ENCODE data around the gene BRICD5. TPM values are rescaled to one million over a fixed set of nuclear protein-coding genes. Genes with fewer than 3 reads are reported as not detected.
"Not testable (repeated sequence)": the region's sequence is repeated elsewhere in the genome, so short reads cannot be mapped to it uniquely, and the experiment has no call there.

BRICD5 gene
- polyA plus RNA-seq (ENCODE audit: insufficient read length in 12 of 12) = 10 to 100 TPM in 1 of 12 donors, 1 to 10 TPM in 10, not detected in 1; 3.2 to 14.8 (median 5.2) TPM
- long read RNA-seq, donor 1, partial matches to known transcripts = 51 of 65 reads
- long read RNA-seq, donor 1, other reads (novel, unspliced or antisense) = 13 of 65 reads
- long read RNA-seq, donor 2, partial matches to known transcripts = 0 of 2 reads
- long read RNA-seq, donor 2, other reads (novel, unspliced or antisense) = 0 of 2 reads
- long read RNA-seq, donor 3 = 0 reads
- long read RNA-seq, donor 4 = 0 reads
- long read RNA-seq, donor 5 = 0 reads
- long read RNA-seq, donor 6 = 0 reads
- long read RNA-seq, donor 7 = 0 reads
- long read RNA-seq, donor 8, partial matches to known transcripts = 0 of 1 reads
- long read RNA-seq, donor 8, other reads (novel, unspliced or antisense) = 0 of 1 reads
- long read RNA-seq, donor 9 = 0 reads
- long read RNA-seq, donor 10, partial matches to known transcripts = 0 of 6 reads
- long read RNA-seq, donor 10, other reads (novel, unspliced or antisense) = 6 of 6 reads
- long read RNA-seq, donor 11 = 0 reads

DNA sequence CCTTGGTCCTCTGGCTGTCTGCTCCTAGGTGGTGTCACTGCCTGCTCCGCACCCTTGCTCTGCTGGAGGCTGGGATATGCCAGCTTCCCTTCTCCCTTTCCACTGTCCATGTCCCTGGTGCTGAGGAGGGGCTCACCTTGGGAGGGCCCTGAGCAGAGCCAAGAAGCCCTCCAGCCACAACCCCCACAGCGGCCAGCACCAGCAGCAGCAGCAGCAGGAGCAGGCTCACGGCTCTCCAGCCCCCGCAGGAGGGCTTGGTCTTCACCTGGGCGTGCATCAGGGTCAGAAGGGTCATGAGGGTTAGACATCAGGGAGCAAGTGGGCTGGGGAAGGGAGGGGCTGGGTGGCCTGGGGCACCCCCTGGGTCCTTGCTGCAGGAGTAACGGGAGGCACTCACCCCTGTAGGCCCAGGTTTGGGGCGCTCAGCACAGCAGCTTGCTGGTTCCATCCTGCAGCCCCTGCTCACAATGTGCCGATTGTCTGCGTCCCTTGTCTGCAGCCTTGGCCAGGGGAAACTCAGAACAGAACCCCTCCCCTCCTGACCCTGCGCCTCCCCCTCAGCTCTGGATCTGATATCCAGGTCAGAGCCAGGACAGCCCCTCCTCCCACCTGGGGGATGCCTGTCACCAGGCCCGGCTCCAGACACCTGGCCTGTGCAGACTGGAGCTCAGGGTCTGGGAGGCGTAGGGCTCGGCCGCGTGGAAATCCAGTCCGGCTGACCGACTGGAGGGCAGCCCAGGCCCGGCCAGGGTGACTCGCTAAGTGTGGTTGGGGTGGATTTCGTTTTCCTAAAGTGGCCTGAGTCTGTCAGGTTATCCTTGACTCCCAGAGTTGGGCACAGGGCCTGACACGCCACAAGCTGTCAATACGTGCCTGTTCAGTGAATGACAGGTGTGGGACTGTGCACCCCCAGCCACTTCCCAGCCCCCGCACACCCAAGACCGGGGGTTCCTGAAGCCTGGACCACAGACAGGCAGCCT, at the start of gene BRICD5:
BRICD5 (minus strand) TSS at position 478 of the 980 bp plus-strand sequence; CDS start at position 448, 30 bp downstream.
- no peak for DNase-seq

DNA sequence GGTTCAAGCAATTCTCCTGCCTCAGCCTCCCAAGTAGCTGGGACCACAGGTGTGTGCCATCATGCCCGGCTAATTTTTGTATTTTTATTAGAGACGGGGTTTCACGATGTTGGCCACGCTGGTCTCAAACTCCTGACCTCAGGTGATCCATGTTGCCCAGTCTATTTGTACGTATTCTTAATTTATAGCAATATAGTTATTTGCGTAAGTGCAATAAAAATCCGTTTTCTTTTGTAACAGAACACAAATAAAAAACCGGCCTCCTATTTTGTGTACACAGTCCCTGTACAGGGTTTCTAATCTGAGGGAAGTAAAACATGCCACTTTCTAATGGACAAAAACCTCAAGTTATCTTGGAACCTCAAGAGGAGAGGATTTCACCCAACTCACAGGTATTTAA, 49.6 kb upstream of the BRICD5 start:
- DNase-seq = no peak

DNA sequence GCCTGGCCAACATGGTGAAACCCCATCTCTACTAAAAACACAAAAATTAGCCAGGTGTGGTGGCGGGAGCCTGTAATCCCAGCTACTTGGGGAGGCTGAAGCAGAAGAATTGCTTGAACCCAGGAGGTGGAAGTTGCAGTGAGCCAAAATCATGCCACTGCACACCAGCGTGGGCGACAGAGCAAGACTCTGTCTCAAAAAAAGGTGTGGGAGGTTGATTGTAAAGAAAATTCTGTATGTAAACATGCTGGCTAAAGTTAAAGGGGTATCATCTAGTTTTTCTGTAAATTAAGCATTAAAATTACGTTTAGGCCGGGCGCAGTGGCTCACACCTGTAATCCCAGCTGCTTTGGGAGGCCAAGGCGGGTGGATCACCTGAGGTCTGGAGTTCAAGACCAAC, 47.9 kb upstream of the BRICD5 start:
- not testable (repeated sequence) for DNase-seq

DNA sequence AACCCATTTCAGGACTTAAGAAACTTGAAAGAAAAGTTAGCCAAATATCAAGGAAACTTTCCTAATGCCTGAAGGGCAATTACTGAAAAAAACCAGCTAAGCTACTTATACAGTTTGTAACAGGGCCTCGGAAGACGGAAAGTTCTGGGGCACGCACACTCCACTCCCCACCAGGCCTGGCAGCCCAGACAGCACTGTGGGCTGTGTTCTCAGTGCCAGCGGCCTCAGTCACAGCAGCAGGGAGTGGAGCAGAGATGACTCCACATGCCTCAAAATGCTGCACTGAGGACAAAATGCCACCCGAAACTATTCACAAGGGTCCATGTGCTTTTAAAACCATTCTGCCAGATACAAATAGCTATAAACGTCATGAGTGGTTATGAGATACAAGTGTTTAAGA, 47.1 kb upstream of the BRICD5 start:
- no peak for DNase-seq

DNA sequence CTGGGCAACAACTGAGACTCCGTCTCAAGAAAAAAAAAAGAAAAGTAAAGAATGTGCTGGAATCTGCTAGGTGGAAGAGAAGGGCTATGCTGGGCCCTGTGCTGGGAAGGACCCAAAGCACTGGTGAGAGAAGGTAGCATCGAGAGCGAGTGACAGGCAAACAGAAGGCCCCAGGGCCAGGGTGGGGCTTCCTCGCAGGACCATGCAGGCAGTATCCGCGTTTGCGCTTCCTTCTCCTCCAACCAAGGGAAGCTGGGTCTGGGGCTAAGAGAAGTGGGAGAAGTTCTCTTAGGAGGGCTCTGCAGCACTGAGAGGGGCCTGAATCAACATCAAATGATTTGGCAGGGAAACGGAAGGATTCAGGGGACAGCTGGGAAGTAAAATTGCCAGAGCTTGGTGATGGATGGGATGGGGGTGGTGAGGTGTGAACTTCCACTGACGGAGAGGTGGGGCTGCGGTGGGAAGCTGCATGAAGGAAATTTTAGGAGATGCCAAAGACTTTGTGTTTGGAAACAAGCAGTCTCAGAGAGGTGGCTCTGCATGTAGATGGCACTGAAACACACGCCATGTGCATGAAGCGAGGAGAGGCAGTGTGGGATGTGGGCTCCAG, 46.0 kb upstream of the BRICD5 start:
- DNase-seq = no peak

DNA sequence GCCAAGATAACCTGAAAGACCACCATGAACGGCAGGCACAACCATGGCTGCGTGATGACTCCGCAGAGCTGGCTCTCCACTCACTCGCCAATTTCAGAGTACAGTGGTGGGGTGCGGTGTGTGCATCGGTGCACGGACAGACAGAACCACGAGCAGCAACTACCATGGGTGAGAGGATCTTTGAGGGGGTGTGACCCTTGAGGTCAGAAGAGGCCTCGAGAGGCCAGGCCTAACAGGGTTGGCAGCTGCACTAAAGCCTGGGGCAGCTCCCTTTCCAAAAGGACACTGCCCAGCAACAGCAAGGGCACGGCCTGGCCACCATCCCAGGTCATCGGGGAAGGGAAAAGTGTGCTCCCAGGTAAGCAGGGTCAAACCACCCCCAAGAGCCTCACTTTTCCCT, 42.6 kb upstream of the BRICD5 start:
- no peak for DNase-seq

DNA sequence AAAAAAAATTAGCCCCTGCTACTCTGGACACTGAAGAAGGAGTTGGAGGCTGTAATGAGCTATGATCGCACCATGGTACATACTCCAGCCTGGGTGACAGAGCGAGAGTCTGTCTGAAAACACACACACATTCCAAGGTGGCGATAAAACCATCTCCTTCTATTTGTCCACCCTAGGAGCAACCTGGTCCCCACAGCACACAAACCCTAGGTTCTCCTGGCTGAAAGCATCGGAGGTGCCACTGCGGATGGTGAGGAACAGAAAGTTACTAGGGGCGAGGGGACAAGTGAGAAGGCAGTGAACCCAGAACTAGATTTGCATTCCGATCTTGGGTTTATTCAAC, 42.1 kb upstream of the BRICD5 start:
- no peak for DNase-seq

DNA sequence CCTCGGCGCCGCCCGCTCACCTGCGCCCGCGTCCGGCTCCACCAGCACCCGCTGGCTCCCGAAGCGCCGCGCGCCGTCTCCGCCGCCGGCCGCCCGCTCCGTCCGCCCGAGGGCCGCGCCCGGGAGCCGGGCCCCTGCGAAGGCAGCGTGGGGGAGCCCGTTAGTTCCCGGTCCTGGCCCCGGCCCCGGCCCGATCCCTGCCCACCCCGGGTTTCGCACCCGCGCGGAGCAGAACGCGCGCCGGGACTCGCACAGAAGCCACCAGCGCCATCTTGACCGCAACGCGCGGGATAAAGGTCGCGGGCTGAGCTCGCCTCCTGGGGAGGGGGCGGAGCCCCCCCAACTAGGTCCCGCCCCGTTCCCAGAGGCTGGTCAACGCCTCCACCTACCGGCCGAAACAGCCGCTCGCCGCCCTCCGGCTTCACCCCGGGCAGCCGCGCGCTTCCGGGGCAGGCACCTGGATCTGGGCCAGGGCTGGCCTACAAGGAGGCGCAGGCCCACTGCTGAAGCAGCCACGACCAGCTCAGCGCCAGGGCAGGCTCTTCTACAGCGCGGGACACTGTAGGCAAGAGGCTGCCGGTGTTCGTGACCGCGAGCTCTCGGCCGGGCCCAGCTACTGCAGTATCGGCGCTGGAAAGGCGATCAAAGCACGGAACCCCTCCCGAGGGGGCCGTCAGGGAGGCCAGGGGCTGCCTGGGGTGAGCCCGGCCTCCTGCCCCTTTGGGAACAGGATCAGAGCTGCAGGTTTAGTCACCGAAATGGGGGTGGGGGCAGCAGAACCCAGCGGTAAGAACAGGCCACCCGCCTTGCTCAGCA, 40.8 kb upstream of the BRICD5 start, which contains the start of gene ECI1:
ECI1 (minus strand) TSS at position 292 of the 816 bp plus-strand sequence; CDS start at position 271, 21 bp downstream.
- DNase-seq = peak; percentile 92

DNA sequence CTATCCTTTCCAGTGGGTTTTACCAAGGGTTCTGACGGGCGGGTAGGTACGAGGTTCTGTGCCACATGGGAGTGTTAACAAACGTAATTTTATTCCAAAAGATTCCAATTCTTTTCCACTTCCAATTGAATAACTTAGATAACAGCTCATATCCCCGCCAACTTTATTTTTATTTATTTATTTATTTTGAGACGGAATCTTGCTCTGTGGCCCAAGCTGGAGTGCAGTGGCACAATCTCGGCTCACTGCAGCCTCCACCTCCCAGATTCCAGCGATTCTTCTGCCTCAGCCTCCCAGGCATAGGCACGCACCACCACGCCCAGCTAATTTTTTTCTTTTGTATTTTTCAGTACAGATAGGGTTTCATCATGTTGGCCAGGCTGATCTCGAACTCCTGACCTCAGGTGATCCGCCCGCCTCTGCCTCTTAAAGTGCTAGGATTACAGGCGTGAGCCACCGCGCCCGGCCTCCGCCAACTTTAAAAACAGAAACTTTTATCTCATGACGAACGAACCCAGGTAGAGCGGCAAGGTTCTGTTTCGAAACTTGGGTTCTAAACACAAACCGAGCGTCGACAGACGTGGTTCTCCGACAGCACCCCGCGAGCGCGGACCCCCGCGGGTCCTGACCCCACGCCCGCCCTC, 40.1 kb upstream of the BRICD5 start:
- DNase-seq = no peak

DNA sequence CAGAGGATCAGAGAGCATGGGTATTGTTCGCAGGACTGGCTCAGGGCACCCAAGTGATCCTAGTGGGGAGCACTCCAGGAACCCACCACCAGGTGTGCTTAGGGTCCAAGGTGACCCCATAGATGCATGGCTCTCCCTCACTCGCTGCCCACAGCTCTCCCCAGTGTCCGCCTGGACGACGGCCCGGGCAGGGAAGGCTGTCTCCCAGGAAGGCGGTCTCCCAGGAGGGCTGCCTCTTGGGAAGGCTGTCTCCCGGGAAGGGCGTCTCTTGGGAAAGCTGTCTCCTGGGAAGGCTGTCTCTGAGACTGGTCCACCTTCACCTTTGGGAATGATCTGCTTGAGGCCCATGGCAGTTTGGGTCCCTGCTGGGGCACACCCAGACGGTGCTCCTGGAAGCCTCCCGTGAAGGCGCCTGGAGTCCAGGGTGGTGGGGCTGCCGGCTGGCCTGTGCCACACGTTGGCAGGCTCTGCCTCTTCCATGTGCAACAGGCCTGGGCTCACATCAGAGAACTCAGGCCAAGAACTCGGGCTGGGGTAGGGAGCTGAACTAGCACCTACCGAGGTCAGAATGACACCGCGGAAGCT, 35.7 kb upstream of the BRICD5 start:
- no peak for DNase-seq

DNA sequence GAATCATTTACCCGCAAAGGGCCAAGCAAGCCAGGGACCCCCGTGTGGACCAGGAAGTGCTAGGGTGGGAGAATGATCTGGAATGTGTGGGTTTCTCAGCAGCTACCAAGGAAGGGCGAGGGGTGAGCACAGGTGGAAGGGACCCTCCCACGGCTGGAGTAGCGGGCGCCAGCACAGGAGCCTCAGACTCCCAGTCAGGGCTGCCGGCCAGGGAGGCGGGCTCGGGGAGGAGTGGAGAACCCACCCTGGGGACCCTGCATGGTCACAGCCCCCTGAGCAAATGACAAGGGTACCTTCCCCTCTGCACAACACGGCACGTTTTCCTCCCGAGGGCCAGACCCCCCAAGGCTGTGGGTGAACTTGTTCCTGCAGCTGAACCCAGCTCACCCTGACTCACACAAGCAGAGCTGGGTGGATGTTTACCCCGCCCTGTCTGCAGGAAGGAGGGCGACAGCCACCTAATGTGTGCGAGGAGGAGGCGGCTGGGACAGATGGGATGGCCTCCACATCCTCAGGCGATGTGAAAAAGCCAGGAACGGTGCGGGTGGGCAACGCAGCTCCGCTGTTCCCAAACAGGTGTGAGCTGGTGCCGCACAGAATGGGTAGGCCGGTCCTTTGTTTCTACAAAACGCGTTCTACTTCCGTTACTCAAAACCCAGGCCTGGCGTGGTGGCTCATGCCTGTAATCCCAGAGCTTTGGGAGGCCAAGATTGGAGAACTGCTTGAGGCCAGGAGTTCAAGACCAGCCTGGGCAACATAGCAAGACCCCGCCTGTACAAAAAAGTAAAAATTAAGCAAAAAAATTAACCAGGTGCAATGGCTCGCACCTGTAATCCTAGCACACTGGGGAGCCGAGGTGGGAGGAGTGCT, 34.5 kb upstream of the BRICD5 start:
- no peak for DNase-seq

DNA sequence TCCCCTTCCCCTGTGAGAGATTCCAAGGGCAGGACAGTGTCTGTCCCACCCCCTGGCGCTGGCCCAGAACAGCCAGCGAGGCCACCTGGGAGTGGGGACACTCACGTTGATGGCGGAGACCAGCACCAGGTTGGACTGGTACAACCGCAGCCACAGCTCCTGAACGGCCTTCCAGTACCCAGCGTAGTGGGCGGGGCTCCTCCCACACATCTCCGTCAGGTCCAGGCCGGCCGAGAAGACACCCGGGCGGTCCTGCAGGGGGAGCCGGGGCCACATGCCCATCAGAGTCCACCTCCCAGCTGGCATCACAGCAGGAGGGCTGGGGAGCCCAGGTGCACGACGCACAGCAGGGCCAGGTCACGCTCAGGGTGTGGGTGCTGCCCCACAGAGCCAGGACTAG, 33.6 kb upstream of the BRICD5 start:
- DNase-seq = no peak

DNA sequence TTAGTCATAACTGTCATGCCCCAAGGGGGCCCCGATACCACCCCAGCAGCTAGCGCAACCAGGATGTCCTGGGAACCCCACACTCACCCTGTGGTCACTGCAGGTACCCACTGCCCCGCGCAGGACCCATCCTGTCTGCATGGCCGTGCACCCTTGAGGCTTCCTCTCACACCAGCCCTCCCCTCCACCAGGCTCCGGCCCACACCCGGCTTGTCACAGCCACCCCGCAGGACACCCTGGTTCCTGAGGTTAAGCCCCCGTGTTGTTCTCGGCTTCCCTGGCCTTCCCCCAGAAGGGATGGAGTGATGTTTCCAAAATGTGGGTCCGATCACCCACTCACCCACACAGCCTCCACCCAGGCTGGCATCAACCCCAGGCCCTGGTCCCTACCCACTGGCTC, 33.1 kb upstream of the BRICD5 start:
- no peak for DNase-seq

DNA sequence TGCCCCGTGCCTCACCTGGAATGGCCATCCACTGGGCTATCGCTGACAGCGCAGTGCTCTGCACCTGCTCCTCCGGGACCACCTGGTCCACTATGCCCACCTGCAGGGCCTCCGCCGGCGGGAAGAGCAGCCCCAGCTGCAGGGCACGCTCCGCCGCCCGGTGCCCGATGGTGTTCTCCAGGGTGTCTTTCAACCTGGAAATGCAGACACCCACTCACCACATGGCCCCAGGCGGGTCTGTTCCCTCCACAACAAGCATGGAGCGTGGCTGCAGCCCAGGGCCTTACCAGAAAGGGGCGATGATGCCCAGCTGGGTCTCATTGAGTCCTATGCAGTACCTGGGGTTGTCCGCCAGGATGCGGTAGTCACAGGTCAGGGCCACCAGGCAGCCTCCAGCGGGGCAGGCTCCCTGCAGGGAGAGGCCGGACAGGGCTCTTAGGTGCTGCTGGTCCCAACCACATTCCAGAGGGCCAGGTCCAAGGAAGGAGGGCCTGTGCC, 32.4 kb upstream of the BRICD5 start:
- DNase-seq = no peak

DNA sequence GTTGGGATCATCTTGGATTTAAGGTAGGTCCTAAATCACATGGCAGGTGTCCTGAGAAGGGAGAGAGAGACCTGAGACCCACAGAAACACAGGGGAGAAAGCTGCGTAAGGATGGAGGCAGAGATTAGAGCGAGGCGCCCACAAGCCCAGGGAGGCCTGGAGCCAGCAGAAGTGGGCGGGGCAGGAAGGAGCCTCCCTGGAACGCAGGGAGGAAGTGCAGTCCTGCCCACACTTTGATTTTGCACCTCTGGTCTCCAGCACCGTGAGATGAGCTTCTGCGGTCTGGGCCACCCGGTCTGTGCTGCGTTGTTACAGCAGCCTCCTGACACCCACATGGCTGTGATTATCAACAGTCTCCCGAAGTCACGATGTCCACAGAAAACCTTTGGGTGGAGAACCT, 31.9 kb upstream of the BRICD5 start:
- no peak for DNase-seq

DNA sequence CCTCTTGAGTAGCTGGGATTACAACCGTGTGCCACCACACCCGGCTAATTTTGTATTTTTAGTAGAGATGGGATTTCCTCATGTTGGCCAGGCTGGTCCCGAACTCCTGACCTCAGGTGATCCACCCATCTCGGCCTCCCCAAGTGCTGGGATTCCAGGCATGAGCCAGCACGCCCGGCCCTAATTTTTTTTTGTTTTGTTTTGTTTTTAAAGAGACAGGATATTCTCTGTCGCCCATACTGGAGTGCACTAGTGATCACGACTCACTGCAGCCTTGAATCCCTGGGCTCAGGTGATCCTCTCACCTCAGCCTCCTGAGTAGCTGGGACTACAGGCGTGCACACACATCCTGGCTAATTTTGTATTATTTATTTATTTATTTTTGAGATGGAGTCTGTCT, 29.7 kb upstream of the BRICD5 start:
- not testable (repeated sequence) for DNase-seq

DNA sequence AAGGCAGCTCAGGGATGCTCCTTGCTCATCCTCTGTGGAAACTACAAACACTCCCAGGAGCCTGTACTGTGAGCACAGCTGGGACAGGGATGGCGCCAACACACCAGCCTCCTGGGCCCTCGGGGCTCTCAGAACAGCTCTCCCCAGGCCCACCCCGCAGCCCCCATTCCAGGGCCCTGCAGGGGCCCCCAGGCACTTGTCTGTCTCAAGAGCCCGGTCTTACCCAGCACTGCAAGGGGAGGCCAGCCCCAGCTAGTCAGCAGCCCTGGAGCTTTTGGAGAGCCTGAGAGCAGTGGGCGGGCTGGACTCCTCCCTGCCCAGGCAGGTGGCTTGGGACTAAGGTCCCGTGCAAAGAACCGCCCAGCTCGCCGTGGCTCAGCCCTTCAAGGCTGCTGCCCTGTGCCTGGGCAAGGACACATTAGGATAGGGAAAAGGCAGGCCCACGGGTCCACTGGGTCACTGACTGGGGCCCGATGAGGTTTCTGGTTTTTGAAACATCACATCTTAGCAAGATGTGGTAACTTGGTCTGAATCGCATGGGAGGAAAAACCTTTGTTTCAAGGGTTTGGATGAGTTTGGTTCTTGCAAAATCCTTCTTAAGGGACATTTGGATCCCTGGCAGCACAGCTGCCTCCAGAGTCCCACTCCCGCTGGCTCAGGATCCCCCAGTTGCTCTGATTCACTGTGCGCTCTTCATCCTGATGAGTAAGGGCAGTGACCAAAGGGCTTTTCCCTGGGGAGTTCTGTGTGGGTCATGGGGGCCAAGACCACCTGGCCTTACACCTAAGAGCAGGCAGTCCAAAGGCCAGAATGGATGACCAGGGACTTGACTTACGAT, 28.4 kb upstream of the BRICD5 start:
- DNase-seq = no peak
